Activated CD4-positive, alpha-beta memory T cell treated with anti-CD3 and anti-CD28 coated beads, Interleukin-2, amount 10 ng/mL, durations not matched to agents 7 days and 5 days (primary cell): Measurements from ENCODE around the gene SECISBP2. TPM values are rescaled to one million over a fixed set of nuclear protein-coding genes. Genes with fewer than 3 reads are reported as not detected.
A peak's percentile ranks its signal among the peaks of the same experiment; 100 is the strongest.
"Not testable (repeated sequence)": the region's sequence is repeated elsewhere in the genome, so short reads cannot be mapped to it uniquely, and the experiment has no call there.

Experiments used
- CTCF ChIA-PET: fragments of 350-600 bp; sonication (Branson Sonifier 250); formaldehyde crosslinking; loops from one replicate; lab custom pipeline; 2021; ENCODE audit warnings: antibody characterized with exemption, inconsistent platforms; lab: Charles Lee
- POLR2A ChIA-PET: fragments of 350-600 bp; sonication (Branson Sonifier 250); formaldehyde crosslinking; loops from one replicate; lab custom pipeline; 2021; ENCODE audit warnings: antibody characterized with exemption; lab: Charles Lee
- DNase-seq: peaks from one replicate; pipeline ENCODE4 v3.0.0-alpha.2; 2020
- H3K27ac Mint-ChIP-seq: one replicate; pipeline ENCODE4 v1.8.0; 2021; ENCODE audit warnings: mild to moderate bottlenecking, mixed read lengths
- H3K27me3 Mint-ChIP-seq: one replicate; pipeline ENCODE4 v1.8.0; 2021; ENCODE audit warnings: mixed read lengths
- H3K36me3 Mint-ChIP-seq: one replicate; pipeline ENCODE4 v1.8.0; 2021; ENCODE audit warnings: low read depth, mixed read lengths
- H3K4me1 Mint-ChIP-seq: one replicate; pipeline ENCODE4 v1.8.0; 2021; ENCODE audit warnings: mixed read lengths
- H3K4me3 Mint-ChIP-seq: one replicate; pipeline ENCODE4 v1.8.0; 2021; ENCODE audit warnings: mild to moderate bottlenecking, mixed read lengths
- H3K9me3 Mint-ChIP-seq: one replicate; pipeline ENCODE4 v1.8.0; 2021; ENCODE audit warnings: mixed read lengths
- total RNA-seq, 2 experiments: library from RNA; stranded (reverse); gene quantifications; one replicate each; pipeline ENCODE4 v1.2.3, GENCODE V29; 2021

SECISBP2 gene
- total RNA-seq, 2 experiments from 2014 or later: 35.2 to 35.7 TPM

DNA sequence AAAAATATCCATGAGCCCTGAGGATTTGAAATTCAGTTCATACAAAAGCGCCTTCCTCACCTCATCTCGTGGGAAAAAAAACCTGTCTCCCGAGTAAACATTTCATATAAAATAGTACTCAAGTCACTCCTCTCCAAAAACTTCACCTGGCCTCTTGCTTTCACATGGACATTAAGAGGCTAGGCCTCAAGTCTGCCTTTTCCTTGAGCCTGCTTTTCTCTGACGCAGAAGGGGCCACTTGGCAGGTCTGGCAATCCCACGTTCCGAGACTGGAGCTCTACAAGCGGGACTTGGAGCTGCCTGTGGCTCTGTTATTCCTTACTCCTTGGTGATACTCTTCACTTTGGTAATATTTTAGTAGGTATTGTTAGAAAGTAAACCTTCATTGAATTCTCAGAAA lies 34.2 kb upstream of the SECISBP2 start:
- ChIA-PET CTCF (no interaction called here), POLR2A (no interaction called here)
- H3K27ac Mint-ChIP-seq: no peak overlapping the region
- H3K4me1 Mint-ChIP-seq: peaks cover 9% of the 10 kb centered on the region
- no peaks in the 10 kb centered on the region for H3K9me3 Mint-ChIP-seq
- no peaks in the 10 kb centered on the region for H3K36me3 Mint-ChIP-seq
- no peak for DNase-seq
- H3K4me3 Mint-ChIP-seq: no peak overlapping the region
- peaks cover 3% of the 10 kb centered on the region for H3K27me3 Mint-ChIP-seq

DNA sequence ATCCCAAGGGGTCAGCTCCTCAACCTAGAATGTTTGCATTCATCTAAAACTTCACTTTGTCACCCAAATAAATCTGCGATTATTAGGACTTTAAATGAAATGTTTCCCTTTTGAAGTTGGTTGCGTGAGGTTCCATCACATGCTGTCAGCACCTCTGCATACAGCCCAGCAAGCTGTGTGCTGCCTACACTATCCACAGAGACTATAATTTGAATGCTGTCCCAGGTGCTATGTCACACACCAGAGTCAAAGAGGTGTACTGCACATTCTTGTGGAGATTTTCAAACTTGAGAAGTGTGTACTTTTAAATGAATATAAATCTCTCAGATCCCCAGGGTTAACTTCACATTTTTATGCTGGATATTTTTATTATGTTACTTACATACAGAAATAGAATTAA lies 26.6 kb upstream of the SECISBP2 start:
- Mint-ChIP-seq H3K36me3 (peaks cover 11% of the 10 kb centered on the region), H3K27ac (no peak overlapping the region), H3K27me3 (peaks cover 18% of the 10 kb centered on the region), H3K4me1 (no peaks in the 10 kb centered on the region), H3K4me3 (no peak overlapping the region), H3K9me3 (peaks cover 3% of the 10 kb centered on the region)
- CTCF ChIA-PET: no interaction called here
- POLR2A ChIA-PET: interaction anchor here (1.3 kb wide), 1 partner anchor 18 kb away, joined by 3 read pairs; no protein-coding TSS in a partner anchor
- no peak for DNase-seq

DNA sequence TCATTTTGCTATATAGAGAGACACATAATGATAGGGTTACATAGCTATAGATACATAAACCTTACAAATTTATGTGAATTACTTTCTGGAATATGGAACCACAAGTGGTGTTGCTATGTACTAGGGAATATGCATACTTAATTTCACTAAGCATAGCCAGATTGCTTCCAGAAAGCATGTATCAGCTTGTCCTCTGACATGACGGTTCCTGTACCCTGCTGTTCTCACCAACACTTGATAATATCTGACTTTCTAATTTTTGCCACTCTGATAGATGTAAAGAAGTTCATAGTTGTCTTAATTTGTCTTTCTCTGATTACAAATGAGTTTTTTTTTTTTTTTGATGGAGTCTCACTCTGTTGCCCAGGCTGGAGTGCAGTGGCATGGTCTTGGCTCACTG lies 25.3 kb upstream of the SECISBP2 start:
- no peak overlapping the region for H3K4me3 Mint-ChIP-seq
- ChIA-PET POLR2A (interaction anchor here (0.6 kb wide), 1 partner anchor 17 kb away, joined by 3 read pairs; no protein-coding TSS in a partner anchor), CTCF (no interaction called here)

DNA sequence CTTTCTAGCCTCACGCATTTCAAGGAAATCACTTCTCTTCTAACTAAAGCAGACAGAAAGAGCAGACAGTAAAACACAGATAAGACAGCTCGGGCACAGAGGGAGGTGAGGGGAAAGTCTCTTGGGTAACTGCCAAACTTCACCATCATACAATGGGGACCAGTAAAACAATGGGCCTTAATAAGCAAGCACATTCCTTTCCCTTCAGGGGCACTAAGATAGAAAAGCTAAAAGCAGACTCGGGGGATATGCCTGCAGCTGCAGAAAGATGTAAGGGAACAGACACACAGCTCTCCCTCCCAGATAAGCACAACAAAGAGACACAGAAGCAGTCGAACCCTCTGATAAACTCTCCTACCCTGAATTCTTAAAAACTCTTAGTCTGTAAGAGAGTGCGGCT lies 22.9 kb upstream of the SECISBP2 start:
- CTCF ChIA-PET: no interaction called here
- Mint-ChIP-seq H3K4me3 (no peak overlapping the region), H3K36me3 (peaks cover 11% of the 10 kb centered on the region), H3K9me3 (peaks cover 3% of the 10 kb centered on the region), H3K4me1 (no peaks in the 10 kb centered on the region), H3K27me3 (peaks cover 20% of the 10 kb centered on the region), H3K27ac (no peak overlapping the region)
- POLR2A ChIA-PET: no interaction called here
- no peak for DNase-seq

More for the DNA sequence above, 25.3 kb upstream of the SECISBP2 start:
- Mint-ChIP-seq H3K36me3 (peaks cover 11% of the 10 kb centered on the region), H3K9me3 (peaks cover 3% of the 10 kb centered on the region), H3K27ac (no peak overlapping the region), H3K4me1 (no peaks in the 10 kb centered on the region), H3K27me3 (peaks cover 20% of the 10 kb centered on the region)
- DNase-seq: no peak

DNA sequence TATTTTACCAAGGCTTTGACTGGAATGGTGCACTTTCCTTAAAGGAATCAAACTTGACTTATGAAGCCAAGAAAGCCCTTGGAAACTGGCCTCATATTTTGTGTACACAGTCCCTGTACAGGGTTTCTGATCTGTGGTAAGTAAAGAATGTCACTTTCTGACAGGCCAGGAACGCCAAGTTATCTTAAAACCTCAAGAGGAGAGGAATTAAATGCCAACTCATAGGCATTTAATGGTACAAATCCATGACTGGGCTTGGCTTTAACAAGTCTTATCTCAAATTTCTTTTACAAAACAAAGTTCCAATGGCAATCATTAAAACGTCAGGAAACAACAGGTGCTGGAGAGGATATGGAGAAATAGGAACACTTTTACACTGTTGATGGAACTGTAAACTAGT lies 16.3 kb upstream of the SECISBP2 start:
- not testable (repeated sequence) for H3K9me3 Mint-ChIP-seq, DNase-seq

DNA sequence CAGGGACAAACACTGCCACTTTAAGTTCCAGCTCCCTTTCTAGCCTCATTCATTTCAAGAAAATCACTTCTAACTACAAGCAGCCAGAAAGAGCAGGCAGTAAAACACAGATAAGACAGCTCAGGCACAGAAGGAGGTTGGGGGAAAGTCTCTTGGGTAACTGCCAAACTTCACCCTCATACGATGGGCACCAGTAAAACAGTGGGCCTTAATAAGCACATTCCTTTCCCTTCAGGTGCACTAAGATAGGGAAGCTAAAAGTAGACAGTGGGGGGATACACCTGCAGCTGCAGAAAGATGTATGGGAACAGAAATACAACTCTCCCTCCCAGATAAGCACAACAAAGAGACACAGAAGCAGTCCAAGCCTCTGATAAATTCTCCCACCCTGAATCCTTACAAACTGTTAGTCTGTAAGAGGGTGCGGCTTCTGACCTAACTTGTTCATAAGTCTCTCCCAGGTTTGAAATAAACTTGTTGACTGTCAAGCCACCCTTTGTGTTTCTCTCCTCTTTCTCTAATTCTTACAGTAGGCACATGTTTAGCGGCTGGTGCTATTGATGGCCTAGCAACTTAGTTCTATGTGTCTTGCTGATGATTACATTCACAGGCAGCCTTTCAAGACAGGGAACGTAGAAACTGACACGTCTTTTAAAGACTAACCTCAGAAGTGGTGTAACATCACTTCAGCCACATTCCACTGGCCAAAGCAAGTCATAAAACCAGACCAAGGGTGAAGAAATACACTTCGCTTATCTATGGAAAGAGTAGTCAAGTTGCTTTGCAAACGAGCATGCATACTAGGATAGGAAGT lies 14.1 kb upstream of the SECISBP2 start:
- ChIA-PET POLR2A (no interaction called here), CTCF (no interaction called here)
- Mint-ChIP-seq H3K4me3 (no peak overlapping the region), H3K9me3 (no peaks in the 10 kb centered on the region), H3K27ac (no peak overlapping the region), H3K4me1 (peaks cover 7% of the 10 kb centered on the region), H3K27me3 (no peaks in the 10 kb centered on the region), H3K36me3 (peaks cover 10% of the 10 kb centered on the region)
- no peak for DNase-seq

More for the DNA sequence above, 16.3 kb upstream of the SECISBP2 start:
- H3K27ac Mint-ChIP-seq, H3K4me3 Mint-ChIP-seq, H3K27me3 Mint-ChIP-seq, H3K4me1 Mint-ChIP-seq, H3K36me3 Mint-ChIP-seq, POLR2A ChIA-PET, CTCF ChIA-PET: not testable (repeated sequence)

DNA sequence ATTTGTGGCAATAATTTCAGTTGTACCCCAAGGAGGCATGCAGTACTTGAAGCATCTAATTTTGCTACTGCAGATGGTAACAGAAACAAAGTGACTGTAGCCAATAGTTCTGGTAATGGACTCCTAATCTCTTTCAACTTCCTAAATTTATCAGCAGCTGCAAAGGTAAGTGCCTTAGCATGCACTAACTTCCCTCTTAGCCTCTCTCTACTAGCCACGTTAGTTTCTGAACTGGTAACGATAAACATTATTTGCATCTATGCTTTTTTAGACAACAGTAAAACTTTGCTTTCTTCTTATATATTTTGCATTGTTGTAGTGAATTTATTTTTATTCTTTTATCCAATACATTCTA lies 13.5 kb upstream of the SECISBP2 start:
- POLR2A ChIA-PET: no interaction called here
- no peak overlapping the region for H3K4me3 Mint-ChIP-seq
- CTCF ChIA-PET: no interaction called here

DNA sequence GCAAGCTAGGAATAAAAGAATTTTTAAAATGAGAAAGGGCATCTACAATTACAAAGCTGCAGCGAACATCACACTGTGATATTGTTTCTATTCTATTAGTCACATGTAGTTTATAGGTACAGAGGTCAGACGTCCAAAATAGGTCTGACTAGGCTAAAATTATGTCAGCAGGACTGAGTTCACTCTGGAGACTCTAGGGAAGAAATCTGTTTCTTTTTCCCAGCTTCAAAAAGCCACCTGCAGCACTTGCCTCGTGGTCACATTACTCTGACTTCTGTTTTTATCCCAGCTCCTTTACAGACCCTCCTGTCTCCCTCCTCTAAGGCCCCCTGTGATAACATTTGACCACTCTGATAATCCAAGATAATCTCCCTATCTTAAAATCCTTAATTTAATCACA lies 12.4 kb upstream of the SECISBP2 start:
- H3K9me3 Mint-ChIP-seq: no peaks in the 10 kb centered on the region
- no peak for DNase-seq
- H3K4me1 Mint-ChIP-seq: peaks cover 20% of the 10 kb centered on the region
- no peaks in the 10 kb centered on the region for H3K27me3 Mint-ChIP-seq
- no peak overlapping the region for H3K27ac Mint-ChIP-seq
- H3K4me3 Mint-ChIP-seq: no peak overlapping the region
- ChIA-PET CTCF (no interaction called here), POLR2A (no interaction called here)
- peaks cover 17% of the 10 kb centered on the region for H3K36me3 Mint-ChIP-seq

More for the DNA sequence above, 13.5 kb upstream of the SECISBP2 start:
- Mint-ChIP-seq H3K9me3 (no peaks in the 10 kb centered on the region), H3K4me1 (peaks cover 12% of the 10 kb centered on the region), H3K36me3 (peaks cover 11% of the 10 kb centered on the region), H3K27ac (no peak overlapping the region), H3K27me3 (no peaks in the 10 kb centered on the region)
- DNase-seq: no peak

DNA sequence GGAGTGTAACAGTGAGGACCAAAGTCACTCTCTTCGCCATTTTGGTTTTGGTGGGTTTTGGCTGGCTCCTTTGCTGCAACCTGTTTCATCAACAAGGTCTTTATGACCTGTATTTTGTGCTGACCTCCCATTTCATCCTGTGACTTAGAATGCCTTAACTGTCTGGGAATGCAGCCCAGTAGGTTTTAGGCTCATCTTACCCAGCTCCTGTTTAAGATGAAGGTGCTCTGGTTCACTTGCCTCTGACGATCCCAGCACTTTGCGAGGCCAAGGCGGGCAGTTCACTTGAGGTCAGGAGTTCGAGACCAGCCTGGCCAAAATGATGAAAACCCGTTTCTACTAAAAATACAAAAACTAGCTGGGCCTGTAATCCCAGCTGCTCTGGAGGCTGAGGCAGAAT lies 9.1 kb upstream of the SECISBP2 start:
- ChIA-PET CTCF (interaction anchor here (0.7 to 1.4 kb wide), 2 partner anchors 31 to 875 kb away, joined by 3 to 4 read pairs; no protein-coding TSS in a partner anchor), POLR2A (interaction anchor here (1.3 kb wide), 1 partner anchor 214 kb away, joined by 4 read pairs; no protein-coding TSS in a partner anchor)
- Mint-ChIP-seq H3K9me3 (no peaks in the 10 kb centered on the region), H3K36me3 (peaks cover 45% of the 10 kb centered on the region), H3K27ac (peak overlapping the region; percentile 98), H3K27me3 (no peaks in the 10 kb centered on the region), H3K4me3 (peak overlapping the region; percentile 95), H3K4me1 (peaks cover 33% of the 10 kb centered on the region)
- DNase-seq: no peak

DNA sequence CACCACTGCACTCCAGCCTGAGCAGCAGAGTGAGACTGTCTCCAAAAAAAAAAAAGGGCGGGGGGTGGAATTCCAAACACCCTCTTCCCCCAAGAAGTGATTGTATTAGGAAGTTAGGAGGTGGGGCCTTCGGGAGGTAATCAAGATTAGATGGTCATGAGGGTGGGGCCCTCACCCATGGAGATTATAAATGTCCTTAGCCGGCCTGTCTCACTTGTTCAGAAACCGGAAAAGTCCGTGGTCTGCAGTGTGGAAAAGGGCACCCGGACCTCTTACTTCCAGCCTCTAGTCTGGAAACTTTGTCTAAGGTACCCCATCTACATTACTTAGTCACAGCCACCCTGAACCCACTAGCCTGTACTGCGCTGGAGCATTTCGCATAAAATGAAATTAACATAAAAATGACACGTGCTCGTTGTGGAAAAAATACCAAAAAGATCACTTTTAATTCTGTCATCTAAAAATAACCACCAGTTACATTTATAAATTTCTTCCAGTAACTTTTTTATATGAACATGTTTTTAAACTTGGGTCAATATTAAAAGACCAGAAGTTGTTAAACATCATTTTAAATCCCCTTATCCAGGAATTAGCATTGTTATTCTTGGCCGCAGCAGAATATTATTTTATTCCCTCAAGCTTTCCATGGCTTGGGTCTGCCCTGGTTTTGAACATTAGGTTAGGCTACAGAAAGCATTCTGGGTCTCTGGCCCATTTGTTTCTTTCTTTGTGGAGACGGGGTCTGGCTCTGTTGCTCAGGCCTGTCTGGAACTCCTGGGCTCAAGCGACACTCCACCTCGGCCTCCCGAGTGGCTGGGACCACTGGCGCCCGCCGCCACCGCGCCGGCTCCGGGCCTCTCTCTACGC lies 8.5 kb upstream of the SECISBP2 start:
- Mint-ChIP-seq H3K9me3 (no peaks in the 10 kb centered on the region), H3K4me3 (peak overlapping the region; percentile 95), H3K27me3 (no peaks in the 10 kb centered on the region), H3K4me1 (peaks cover 40% of the 10 kb centered on the region), H3K36me3 (peaks cover 49% of the 10 kb centered on the region), H3K27ac (peak overlapping the region; percentile 98)
- no peak for DNase-seq
- ChIA-PET CTCF (interaction anchor here (0.7 to 1.4 kb wide), 2 partner anchors 31 to 874 kb away, joined by 3 to 4 read pairs; no protein-coding TSS in a partner anchor), POLR2A (interaction anchor here (0.8 to 2.7 kb wide), 18 partner anchors 10 to 433 kb away, joined by 3 to 18 read pairs (median 4); partner anchors contain the start of gene SECISBP2)

DNA sequence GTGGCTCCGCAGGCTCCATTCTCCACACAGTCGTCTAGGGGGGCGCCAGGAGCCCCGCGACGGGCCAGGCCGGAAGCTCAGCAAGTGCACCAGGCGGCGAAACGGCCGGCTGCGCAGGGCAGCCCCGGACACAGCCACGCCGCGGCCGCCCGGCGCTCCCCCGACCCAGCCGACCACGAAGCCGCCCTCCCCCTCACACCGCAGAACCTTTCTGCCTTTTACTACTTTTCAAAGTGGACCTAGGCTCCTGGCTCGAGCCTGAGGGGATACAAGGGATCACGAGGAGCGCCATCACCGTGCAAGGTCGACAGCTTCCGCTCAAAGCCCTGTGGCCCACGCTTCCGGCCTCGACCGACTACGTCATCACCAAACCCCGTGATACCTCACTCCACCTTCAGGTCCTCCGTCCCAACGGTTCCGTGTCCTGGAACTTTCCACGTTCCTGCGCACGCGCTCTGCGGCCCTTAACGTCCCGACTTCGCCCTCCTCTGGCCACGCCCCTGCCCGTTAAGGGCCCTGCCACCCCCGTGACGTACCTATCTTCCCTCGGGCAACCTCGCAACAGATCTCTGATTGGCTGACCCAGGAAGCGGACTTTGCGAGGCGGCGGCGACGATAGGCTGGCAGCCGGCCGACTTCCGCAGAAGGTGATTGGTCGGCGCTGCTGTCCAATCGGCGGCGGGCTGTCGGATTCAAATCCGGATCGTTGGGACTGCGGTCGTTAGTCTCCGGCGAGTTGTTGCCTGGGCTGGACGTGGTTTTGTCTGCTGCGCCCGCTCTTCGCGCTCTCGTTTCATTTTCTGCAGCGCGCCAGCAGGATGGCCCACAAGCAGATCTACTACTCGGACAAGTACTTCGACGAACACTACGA lies 7.6 kb upstream of the SECISBP2 start, which contains the start of gene CKS2:
Gene CKS2 (plus strand): TSS at position 721 of the 871 bp plus-strand sequence. CDS start 98 bp downstream, at position 819.
- Mint-ChIP-seq H3K4me3 (peak within 1 kb of the TSS; percentile 95), H3K27ac (peak within 1 kb of the TSS; percentile 98), H3K9me3 (no peaks in the 10 kb centered on the region), H3K27me3 (no peaks in the 10 kb centered on the region), H3K36me3 (peaks cover 55% of the 10 kb centered on the region), H3K4me1 (peaks cover 47% of the 10 kb centered on the region)
- DNase-seq: peak; percentile 100
- POLR2A ChIA-PET: interaction anchor here (0.6 to 2.7 kb wide), 23 partner anchors 9 to 1710 kb away, joined by 3 to 18 read pairs (median 4); partner anchors contain the start of gene SECISBP2
- CTCF ChIA-PET: interaction anchor here (1.4 kb wide), 1 partner anchor 32 kb away, joined by 3 read pairs; no protein-coding TSS in a partner anchor
